Occipital lobe (tissue), 2 donors: ENCODE data around the gene SLC9B2. TPM values are rescaled to one million over a fixed set of nuclear protein-coding genes. Genes with fewer than 3 reads are reported as not detected.
A peak's percentile ranks its signal among the peaks of the same experiment; 100 is the strongest.

ENCODE experiments used
- DNase-seq: peaks from one replicate; lab custom pipeline; 2025; lab: John Stamatoyannopoulos, UW
- total RNA-seq: library from RNA; depleted of rRNA; stranded (reverse); fragments of >200 nt; gene quantifications from one replicate; pipeline ENCODE4 v1.2.3, GENCODE V29; 2014

The SLC9B2 gene, protein sequence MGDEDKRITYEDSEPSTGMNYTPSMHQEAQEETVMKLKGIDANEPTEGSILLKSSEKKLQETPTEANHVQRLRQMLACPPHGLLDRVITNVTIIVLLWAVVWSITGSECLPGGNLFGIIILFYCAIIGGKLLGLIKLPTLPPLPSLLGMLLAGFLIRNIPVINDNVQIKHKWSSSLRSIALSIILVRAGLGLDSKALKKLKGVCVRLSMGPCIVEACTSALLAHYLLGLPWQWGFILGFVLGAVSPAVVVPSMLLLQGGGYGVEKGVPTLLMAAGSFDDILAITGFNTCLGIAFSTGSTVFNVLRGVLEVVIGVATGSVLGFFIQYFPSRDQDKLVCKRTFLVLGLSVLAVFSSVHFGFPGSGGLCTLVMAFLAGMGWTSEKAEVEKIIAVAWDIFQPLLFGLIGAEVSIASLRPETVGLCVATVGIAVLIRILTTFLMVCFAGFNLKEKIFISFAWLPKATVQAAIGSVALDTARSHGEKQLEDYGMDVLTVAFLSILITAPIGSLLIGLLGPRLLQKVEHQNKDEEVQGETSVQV
- total RNA-seq: 112 TPM

DNA sequence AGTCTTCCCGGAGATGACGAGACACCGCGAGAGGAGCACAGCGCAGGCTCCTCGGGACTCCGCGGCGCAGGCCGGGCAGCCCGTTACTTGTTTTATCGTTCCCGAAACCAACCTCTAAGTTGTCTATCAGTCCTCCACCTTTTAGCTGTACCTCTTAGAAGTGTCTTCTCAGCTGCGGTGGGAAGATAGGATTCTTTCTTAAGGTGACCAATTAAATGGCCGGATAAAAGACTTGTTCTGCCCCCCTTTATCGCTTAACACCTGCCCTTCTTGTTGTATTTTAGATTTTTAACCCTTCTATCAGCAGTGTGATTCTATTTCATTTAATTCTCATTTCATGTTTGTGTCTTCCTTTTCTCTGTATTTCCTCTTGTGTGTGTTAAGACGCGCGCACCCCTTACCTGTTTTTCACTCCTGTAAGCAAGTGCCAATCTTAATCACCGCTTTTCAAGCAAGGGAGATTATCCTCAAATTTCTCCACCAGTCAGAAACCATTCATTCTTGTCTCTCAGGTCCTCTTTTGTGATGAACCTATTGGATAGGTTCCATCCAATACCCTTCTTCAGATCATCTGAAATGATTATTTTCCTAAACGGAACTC is at the start of gene SLC9B2:
Gene SLC9B2 (minus strand): TSS at position 15 of the 601 bp plus-strand sequence. CDS start 9,211 bp downstream, outside the sequence.
- DNase-seq: no peak

DNA sequence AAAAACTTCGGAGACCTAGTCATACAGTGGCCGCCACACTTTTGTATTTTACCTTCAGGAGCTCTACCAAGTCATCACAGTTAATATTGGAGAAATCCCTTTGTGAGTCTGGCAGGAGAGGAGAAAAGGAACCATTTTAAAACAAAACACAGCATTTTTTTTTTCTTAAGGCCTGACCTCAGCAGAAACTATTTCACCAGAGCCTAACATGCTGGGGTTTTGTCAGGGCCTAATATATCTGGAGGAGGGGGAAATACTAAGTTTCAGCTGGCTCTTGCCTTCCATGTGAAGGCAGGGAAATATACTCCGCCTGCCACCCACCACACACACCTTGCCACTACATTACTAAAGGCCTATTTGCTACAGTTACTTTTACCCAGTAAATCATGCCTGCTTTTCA is 49.6 kb upstream of the SLC9B2 start:
- DNase-seq: no peak

GRCh38 chr4:103123114-103123513 is 46.6 kb upstream of the SLC9B2 start:
- no peak for DNase-seq

DNA sequence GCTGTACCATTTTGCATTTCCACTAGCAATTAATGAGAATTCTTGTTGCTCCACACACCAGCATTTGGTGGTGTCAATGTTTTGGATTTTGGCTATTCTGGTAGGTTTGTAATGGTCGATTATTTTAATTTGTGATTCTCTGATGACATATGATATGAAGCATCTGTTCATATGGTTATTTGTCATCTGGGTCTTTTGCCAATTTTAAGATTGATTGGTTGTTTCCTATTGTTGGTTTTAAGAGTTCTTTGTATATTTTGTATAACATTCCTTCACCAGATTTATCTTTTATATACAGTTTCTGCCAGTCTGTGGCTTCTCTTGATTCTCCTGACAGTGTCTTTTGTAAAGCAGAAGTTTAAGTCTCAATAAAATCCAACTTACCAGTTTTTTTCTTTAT is 41.6 kb upstream of the SLC9B2 start:
- DNase-seq: no peak

DNA sequence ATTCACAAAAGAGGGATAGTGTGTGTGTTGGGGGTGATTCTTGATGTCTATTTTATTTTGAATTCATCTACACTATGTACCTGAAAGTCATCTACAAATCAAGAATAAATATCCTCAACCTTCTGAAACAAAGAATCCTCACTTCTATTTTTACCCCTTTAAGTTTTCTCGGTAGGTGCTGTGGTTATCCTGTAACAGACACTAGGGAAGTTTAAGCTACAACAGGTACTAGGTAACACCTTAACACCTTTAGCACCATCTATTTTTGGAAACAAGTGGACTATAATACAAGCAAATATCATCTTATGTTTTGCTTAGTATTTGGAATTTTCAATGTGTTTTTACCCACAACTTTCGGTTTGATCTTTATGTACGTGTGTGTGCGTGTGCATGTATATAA is 35.0 kb upstream of the SLC9B2 start:
- no peak for DNase-seq

DNA sequence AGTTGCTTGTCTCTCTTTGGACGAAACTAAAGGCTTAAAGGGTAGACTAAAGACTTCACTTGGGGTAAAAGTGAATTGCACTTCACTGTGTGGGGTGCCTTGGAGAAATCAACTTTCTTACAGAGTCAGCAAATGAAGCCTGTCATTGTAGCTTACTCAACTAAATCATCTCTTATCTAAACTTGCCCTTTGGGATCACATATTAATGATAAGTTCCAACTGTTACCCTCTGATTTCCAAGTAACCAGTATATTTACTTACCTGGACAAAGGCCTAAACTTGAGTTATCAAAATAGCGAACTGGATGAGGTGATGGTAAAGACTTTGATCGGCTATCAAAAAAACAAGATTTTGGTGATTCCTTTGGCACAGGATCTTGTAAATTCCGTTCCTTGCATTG is 32.0 kb upstream of the SLC9B2 start:
- no peak for DNase-seq

DNA sequence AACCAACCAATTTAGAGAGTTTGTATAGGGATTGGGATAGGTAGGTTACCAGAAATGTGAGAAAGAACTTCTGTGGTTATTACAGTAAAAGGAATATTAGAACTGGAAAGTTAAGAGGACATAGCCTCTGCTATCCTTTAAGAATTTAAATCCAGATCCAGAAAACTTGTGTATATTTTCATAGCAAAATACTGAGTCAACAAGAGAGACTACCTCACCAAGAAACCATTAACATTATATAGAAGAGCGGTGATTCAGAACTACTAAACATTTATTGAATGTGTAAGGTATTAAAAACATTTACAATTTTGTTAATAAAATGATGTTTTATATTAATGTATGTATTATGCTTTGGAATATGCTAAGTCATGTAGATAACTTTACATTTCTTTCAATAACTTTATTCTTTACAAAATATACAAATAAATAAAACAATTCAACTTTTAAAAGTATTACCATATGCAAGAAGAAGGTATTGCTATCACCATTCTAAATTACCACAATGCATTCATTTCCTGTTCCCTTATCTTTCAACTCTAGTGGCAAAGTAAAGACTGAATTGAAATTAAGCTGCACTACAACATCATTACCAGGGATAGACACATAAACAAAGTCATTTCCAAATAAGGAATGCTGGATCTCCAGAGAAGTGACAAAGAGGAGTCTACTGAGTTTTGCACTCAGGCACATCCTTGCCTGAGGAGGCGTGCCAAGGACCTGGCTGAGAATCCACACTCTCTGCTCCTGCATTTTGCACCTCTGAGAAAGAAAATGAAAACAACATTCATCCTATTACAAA is 29.2 kb upstream of the SLC9B2 start:
- no peak for DNase-seq

DNA sequence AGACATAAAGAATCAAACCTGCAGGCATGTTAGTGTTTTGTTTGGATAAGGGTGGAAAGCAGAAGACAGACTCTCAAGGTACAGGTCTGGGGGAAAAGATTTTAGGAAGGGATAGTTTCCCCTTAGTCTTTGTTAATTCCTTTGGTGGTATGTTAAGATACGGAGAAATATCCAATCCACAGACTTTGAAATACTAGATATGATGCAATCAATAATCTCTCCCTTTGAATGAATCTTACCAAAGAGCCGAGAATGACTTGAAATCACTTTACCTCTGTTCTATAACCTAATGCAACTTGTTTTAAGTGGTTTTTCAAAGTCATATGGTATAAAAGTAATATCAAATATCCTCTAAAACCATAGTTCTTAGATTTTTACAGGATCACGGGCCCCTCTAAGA is 28.3 kb upstream of the SLC9B2 start:
- no peak for DNase-seq

DNA sequence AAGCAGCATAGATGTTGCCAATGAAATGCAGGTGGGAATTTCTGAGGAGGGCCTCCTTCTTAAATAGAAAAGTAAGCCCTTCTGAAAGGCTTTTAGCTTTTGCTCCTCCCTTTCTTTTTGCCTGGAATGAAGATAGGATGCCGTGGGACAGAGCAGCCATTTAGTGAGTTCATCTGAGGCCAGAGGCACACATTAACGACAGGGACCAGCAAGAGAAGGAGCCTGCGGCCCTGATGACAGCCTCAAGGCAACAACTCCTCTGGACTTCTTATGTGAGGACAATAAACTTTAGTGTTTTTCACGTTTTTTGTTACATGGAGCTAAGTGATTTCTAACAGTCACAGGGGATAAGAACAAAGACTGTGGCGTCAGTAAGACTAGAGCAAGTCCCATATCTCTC is 24.1 kb upstream of the SLC9B2 start:
- no peak for DNase-seq

DNA sequence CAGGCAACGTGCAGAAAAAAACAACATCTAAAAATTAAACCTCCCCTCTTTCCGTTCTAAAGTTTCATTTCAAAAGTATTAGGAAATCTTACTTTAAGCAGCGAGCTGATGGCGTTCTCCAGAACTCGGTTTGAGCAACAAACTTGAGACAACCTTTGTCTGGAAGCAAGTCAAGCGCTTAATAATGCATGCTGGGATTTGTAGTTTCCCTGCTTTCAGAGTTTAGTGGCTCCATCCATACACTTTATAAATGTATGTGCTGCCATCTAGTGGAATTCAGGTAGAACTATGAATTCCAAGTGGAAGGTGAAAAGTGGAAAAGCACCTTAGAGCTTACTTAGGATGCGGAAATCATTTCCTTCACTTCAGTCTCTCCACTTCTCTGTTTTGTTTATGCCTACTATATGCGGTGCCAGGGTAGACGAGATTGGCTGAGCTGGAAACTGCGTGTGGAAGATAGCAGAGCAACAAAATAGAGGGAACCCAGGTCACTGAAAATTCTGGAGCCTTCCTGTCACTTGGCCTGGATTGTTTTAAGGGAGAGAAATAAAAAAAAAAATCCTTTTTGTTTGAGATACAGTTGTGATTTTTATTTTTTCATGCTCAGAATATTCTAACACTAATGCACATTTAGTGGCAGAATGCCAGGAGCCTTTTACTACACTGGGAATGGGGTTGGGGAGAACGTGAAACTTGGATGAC is 23.3 kb upstream of the SLC9B2 start, which contains the start of gene BDH2:
Gene BDH2 (minus strand): TSS at position 144 of the 702 bp plus-strand sequence. CDS start 3,580 bp downstream, outside the sequence.
- peak; percentile 10 for DNase-seq

- no peak for DNase-seq
These were observed 22.3 kb upstream of the SLC9B2 start for GRCh38 chr4:103098756-103099440.

GRCh38 chr4:103098341-103098740 is 21.8 kb upstream of the SLC9B2 start:
- no peak for DNase-seq

DNA sequence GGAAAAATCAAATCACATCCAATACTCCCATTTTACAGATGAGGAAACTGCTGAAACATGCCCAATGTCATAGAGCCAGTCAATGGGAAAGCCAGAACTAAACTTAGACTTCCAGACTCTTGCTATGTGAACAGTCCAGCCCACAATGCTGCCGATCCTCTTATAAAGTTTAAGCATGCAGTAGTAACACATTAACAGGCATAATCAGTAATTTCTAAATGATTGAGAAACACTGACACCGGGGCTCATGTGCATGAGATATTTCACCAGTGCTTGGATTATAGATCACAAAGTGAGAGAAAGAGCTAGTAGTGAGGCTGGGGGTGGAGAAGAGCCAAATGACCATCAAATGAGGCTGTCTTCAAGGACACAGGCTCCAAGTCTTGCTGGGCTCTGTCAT is 20.6 kb upstream of the SLC9B2 start:
- DNase-seq: no peak

GRCh38 chr4:103095080-103095479 is 18.5 kb upstream of the SLC9B2 start:
- no peak for DNase-seq

DNA sequence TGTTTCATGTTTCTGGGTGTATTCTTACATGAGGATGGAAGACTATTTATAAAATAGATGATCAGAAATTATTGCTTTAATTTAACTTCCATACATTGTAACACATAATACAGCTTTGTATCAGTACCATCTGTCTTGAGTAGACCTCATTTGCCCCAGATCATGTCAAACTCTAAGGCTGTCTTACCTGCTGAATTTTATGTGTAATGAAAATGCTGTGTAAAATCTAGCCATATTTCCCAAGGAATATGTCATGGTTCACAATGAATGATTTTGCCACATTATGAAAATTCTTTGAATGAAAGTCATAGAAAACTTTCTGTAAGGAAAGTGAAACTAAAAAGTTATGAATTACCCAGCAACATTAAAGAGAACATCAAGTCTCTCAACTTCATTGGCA is 15.7 kb upstream of the SLC9B2 start:
- no peak for DNase-seq

GRCh38 chr4:103091601-103092223 is 15.2 kb upstream of the SLC9B2 start:
- no peak for DNase-seq

- DNase-seq: no peak
These were observed 12.9 kb upstream of the SLC9B2 start for GRCh38 chr4:103089481-103089880.

- DNase-seq: no peak
These were observed 10.0 kb upstream of the SLC9B2 start for GRCh38 chr4:103086551-103086950.

- no peak for DNase-seq
These were observed 9.1 kb upstream of the SLC9B2 start for GRCh38 chr4:103085555-103086196.

GRCh38 chr4:103079621-103080020 is 3.1 kb upstream of the SLC9B2 start:
- no peak for DNase-seq
